Measurements from ENCODE around the gene HDAC9. TPM values are rescaled to one million over a fixed set of nuclear protein-coding genes. Genes with fewer than 3 reads are reported as not detected.
A peak's percentile ranks its signal among the peaks of the same experiment; 100 is the strongest.

The HDAC9 gene
- polyA plus RNA-seq, 1 of the 3 experiments (the other 2 are of a cell fraction) = 11.6 TPM

DNA sequence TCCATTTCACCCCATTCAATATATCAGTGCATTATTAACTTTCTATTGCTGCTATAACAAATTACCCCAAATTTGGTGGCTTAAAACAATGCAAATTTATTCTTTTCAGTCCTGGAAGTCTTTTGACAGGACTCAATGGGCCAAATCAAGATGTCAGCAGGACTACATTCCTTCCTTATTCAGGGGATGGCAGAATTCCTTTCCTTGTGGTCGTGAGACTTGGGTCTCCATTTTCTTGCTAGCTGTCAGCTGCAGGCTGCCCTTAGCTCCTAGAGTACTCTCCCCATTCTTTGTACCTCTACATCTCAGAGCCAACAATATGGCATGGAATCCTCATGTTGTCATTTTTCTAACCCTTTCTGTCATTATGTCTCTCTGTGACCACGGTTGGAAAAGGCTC is 310.6 kb downstream of the HDAC9 start:
- H4K20me1 ChIP-seq (ENCODE audit: insufficient read depth) = no peaks in the 10 kb centered on the region
- no peaks in the 10 kb centered on the region for H3F3A ChIP-seq (replicated peaks; ENCODE audit: insufficient read depth)
- H3K4me1 ChIP-seq (ENCODE audit: control insufficient read depth in 1 of 2, insufficient read depth in 2 of 2, low read depth in 1 of 2, low read length in 1 of 2) = peaks cover 0 to 32% of the 10 kb centered on the region in 2 experiments; a peak in 2 of 4 replicates
- 98% methylated on average over 2 of the region's 2 CpGs for whole genome bisulfite sequencing (ENCODE audit: low lambda C conversion rate)
- no peak overlapping the region for H3K4me3 ChIP-seq (ENCODE audit: low read depth in 2 of 2, low read length in 1 of 2)
- CTCF ChIA-PET = no interaction called here
- H3K9me2 ChIP-seq = peaks cover 5% of the 10 kb centered on the region; the same call in 1 of the 2 replicates
- H3K9ac ChIP-seq = no peak overlapping the region
- peaks cover 4 to 6% of the 10 kb centered on the region in 2 experiments for H3K36me3 ChIP-seq (replicated peaks in 1 of 2; ENCODE audit: control insufficient read depth in 1 of 2, insufficient read depth in 2 of 2, low read length in 1 of 2)
- H3K27me3 ChIP-seq (ENCODE audit: insufficient read depth) = no peaks in the 10 kb centered on the region
- no peak overlapping the region for H3K4me2 ChIP-seq
- no peak for DNase-seq
- peak overlapping the region in 1 of 2 experiments; percentile 96; a peak in 2 of 4 replicates for H3K27ac ChIP-seq (ENCODE audit: low read depth in 2 of 2, low read length in 1 of 2)
- H3K79me2 ChIP-seq (ENCODE audit: insufficient read depth) = no peaks in the 10 kb centered on the region
- no peak overlapping the region for H2AFZ ChIP-seq (ENCODE audit: low read depth)
- POLR2A ChIA-PET = interaction anchor here (1.0 kb wide), 1 partner anchor 39 kb away, joined by 3 read pairs; no protein-coding TSS in a partner anchor
- TF ChIP-seq EP300 (IDR thresholded peaks at IDR 0.05; ENCODE audit: borderline replicate concordance in 1 of 2, low read depth in 1 of 2, low read length in 1 of 2) (no peak), FOXJ3 (CRISPR knock-in tag; IDR thresholded peaks at IDR 0.05) (no peak), RCOR1 (IDR thresholded peaks at IDR 0.05; ENCODE audit: low read length) (no peak), ELF1 (IDR thresholded peaks at IDR 0.05) (no peak), TEAD4 (IDR thresholded peaks at IDR 0.05; ENCODE audit: borderline replicate concordance, insufficient read depth) (no peak), NRF1 (IDR thresholded peaks at IDR 0.05; ENCODE audit: low read depth, low read length) (no peak), SIN3A (IDR thresholded peaks at IDR 0.05; ENCODE audit: borderline replicate concordance, low read depth, low read length) (no peak)
- TF ChIP-seq, protein P1, sequence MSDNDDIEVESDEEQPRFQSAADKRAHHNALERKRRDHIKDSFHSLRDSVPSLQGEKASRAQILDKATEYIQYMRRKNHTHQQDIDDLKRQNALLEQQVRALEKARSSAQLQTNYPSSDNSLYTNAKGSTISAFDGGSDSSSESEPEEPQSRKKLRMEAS (IDR thresholded peaks at IDR 0.05; ENCODE audit: low read depth) = no peak
- TF ChIP-seq, protein P2, sequence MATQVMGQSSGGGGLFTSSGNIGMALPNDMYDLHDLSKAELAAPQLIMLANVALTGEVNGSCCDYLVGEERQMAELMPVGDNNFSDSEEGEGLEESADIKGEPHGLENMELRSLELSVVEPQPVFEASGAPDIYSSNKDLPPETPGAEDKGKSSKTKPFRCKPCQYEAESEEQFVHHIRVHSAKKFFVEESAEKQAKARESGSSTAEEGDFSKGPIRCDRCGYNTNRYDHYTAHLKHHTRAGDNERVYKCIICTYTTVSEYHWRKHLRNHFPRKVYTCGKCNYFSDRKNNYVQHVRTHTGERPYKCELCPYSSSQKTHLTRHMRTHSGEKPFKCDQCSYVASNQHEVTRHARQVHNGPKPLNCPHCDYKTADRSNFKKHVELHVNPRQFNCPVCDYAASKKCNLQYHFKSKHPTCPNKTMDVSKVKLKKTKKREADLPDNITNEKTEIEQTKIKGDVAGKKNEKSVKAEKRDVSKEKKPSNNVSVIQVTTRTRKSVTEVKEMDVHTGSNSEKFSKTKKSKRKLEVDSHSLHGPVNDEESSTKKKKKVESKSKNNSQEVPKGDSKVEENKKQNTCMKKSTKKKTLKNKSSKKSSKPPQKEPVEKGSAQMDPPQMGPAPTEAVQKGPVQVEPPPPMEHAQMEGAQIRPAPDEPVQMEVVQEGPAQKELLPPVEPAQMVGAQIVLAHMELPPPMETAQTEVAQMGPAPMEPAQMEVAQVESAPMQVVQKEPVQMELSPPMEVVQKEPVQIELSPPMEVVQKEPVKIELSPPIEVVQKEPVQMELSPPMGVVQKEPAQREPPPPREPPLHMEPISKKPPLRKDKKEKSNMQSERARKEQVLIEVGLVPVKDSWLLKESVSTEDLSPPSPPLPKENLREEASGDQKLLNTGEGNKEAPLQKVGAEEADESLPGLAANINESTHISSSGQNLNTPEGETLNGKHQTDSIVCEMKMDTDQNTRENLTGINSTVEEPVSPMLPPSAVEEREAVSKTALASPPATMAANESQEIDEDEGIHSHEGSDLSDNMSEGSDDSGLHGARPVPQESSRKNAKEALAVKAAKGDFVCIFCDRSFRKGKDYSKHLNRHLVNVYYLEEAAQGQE (IDR thresholded peaks at IDR 0.05; ENCODE audit: low read depth, low read length) = no peak
- TF ChIP-seq, protein P3, sequence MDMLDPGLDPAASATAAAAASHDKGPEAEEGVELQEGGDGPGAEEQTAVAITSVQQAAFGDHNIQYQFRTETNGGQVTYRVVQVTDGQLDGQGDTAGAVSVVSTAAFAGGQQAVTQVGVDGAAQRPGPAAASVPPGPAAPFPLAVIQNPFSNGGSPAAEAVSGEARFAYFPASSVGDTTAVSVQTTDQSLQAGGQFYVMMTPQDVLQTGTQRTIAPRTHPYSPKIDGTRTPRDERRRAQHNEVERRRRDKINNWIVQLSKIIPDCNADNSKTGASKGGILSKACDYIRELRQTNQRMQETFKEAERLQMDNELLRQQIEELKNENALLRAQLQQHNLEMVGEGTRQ (IDR thresholded peaks at IDR 0.05; ENCODE audit: borderline replicate concordance, low read depth, low read length) = no peak
- TF ChIP-seq, protein P4, sequence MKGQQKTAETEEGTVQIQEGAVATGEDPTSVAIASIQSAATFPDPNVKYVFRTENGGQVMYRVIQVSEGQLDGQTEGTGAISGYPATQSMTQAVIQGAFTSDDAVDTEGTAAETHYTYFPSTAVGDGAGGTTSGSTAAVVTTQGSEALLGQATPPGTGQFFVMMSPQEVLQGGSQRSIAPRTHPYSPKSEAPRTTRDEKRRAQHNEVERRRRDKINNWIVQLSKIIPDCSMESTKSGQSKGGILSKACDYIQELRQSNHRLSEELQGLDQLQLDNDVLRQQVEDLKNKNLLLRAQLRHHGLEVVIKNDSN (IDR thresholded peaks at IDR 0.05; ENCODE audit: borderline replicate concordance, low read depth) = no peak
- peaks cover 7% of the 10 kb centered on the region for H3K9me3 ChIP-seq

All from SK-N-SH (cell line).